Measurements from ENCODE around the gene KLF12.

The KLF12 gene

GRCh38 chr13:74129500-74130191 lies 4.6 kb downstream of the KLF12 start:
- H3K27ac ChIP-seq, result no peak overlapping the region
- TF ChIP-seq ZFX (IDR thresholded peaks at IDR 0.05), result no peak
- TF ChIP-seq CTCF (conservative IDR thresholded peaks at IDR 0.05), result no peak

DNA sequence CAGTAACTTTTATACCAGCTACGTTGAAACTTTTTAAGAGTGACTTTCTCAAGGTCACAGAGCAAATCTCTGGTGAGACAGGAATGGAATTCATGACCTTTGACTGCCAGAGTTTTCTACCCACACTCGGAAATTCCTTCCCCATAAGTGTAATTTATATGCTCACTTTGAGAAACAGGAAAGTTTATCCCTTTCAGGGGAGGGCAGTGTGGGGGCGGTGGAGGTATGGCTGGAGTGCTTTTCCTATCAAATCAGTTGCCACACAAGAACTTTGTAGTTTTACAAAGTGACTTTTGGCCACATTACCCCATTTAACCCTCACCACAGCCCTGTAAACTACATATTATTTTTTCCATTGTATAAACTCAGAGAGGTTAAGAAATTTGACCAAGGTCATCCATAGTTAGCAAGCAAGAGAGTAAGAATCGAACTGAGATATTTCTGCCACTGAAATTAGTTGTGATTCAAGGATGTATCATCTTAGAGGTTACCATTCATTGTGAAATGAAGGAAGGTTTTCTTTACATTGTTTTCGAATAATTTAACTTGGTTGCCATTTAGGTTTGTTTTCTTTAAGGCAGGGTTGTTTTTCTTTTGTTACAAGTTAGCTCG lies 5.9 kb downstream of the KLF12 start:
- TF ChIP-seq CTCF (conservative IDR thresholded peaks at IDR 0.05) (no peak), ZFX (IDR thresholded peaks at IDR 0.05) (no peak)
- H3K27ac ChIP-seq, result no peak overlapping the region

- no peak overlapping the region for H3K27ac ChIP-seq
- TF ChIP-seq CTCF (conservative IDR thresholded peaks at IDR 0.05), result no peak
- TF ChIP-seq ZFX (IDR thresholded peaks at IDR 0.05), result no peak
Measured at GRCh38 chr13:74118328-74118727, 15.9 kb downstream of the KLF12 start.

- H3K27ac ChIP-seq, result no peak overlapping the region
- TF ChIP-seq ZFX (IDR thresholded peaks at IDR 0.05) (no peak), CTCF (conservative IDR thresholded peaks at IDR 0.05) (no peak)
Measured at GRCh38 chr13:74117207-74117705, 16.9 kb downstream of the KLF12 start.

DNA sequence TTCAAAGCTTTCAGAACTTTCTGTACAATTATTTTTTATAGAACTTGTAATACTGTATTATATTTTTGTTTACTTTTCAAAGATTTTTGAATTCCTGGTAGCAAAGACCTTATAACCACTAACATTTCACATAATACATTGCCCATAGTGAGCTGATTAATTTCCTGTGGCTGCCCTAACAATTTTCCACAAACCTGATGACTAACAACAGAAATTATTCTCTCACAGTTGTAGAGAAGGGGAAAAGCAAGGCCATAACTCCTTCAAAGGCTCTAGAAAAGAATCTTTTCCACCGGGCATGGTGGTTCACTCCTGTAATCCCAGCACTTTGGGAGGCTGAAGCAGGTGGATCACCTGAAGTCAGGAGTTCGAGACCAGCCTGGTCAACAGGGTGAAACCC lies 19.1 kb downstream of the KLF12 start:
- no peak for TF ChIP-seq CTCF (conservative IDR thresholded peaks at IDR 0.05)
- TF ChIP-seq ZFX (IDR thresholded peaks at IDR 0.05), result no peak
- H3K27ac ChIP-seq, result no peak overlapping the region

GRCh38 chr13:74114641-74115040 lies 19.6 kb downstream of the KLF12 start:
- H3K27ac ChIP-seq, result no peak overlapping the region
- TF ChIP-seq CTCF (conservative IDR thresholded peaks at IDR 0.05) (no peak), ZFX (IDR thresholded peaks at IDR 0.05) (no peak)

GRCh38 chr13:74114202-74114601 lies 20.0 kb downstream of the KLF12 start:
- no peak for TF ChIP-seq CTCF (conservative IDR thresholded peaks at IDR 0.05)
- H3K27ac ChIP-seq, result no peak overlapping the region
